Activated T-cell treated with anti-CD3 and anti-CD28 coated beads for 1 hour (primary cell): Measurements from ENCODE around the gene STX1B.
A peak's percentile ranks its signal among the peaks of the same experiment; 100 is the strongest.
"Not testable (repeated sequence)": the region's sequence is repeated elsewhere in the genome, so short reads cannot be mapped to it uniquely, and the experiment has no call there.

Experiments used
- DNase-seq: peaks from one replicate; pipeline ENCODE4 v3.0.0-alpha.2; 2020; ENCODE audit warnings: low read depth

Gene STX1B

GRCh38 chr16:31010585-31011325 lies at the start of gene STX1B:
Gene STX1B (minus strand): TSS chr16:31010638. CDS start chr16:31010396, 242 bp downstream.
- DNase-seq = peak; percentile 51

- no peak for DNase-seq
These were observed 45.2 kb upstream of the STX1B start for GRCh38 chr16:31055613-31056012.

DNA sequence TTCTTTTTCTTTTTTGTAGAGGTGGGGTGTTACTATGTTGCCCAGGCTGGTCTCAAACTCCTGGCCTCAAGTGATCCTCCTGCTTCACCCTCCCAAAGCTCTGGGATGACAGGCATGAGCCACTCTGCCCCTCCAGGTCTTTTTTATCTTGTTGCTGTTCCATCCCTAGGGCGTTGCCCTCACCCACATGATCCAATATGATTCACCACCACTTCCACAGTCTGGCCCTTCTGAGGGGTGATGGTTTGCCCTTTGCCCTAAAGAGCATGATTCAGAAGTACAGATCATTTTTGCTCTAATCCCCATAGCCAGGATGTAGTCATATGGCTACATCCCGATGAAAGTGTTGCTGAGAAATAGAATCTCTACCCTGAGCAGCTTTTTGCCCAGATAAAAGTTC lies 41.7 kb upstream of the STX1B start:
- no peak for DNase-seq

DNA sequence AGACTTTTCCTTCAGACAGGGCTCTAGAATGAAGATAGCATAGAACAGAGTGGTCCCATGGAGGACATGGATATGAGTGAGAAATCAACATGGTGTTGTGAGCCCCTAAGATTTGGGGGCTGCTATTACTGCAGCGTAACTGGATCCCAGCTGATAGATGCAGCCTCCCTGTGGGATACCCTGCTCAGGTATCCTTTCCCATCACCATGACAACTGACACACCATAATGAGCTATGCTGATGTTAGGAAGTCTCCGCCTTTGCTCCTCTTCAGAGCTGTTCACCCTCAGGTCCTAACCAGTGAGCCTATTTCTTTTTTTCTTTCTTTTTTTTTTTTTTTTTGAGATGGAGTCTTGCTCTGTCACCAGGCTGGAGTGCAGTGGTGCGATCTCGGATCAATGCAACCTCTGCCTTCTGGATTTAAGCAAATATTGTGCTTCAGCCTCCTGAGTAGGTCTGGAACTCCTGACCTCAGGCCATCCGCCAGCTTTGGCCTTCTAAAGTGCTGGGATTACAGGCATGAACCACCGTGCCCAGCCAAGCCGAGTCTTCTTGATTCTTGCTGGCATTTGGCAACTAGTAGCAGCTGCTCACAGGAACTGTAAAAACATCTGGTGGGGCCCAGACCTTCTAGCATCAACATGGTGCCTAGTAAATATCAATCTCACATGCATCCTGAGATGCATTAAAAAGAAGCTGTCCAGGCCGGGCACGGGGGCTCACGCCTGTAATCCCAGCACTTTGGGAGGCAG lies 40.0 kb upstream of the STX1B start:
- DNase-seq = no peak

DNA sequence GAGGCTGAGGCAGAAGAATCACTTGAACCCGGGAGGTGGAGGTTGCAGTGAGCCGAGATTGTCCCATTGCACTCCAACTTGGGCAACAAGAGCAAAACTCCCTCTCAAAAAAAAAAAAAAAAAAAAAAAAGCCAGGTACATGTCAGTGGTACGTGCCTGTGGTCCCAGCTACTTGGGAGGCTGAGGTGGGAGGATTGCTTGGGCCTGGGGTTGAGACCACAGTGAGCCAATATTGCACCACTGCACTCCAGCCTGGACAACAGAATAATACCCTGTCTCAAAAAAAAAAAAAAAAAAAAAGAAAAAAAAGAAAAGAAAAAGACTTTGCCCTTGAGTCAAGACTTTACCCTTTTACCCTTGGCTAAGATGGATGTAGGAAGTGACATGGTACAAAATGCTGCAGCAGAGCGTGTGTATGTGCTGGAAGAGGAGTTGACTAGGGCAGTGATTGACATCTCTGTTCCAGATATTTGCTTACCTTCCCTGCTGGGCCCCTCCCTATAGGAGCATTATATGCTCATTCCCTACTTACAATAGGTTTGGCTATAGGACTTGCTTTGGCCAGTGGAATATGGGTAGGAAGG lies 33.6 kb upstream of the STX1B start:
- no peak for DNase-seq

- no peak for DNase-seq
These were observed 32.9 kb upstream of the STX1B start for GRCh38 chr16:31043352-31043751.

- no peak for DNase-seq
These were observed 32.4 kb upstream of the STX1B start for GRCh38 chr16:31042866-31043265.

- no peak for DNase-seq
These were observed 28.6 kb upstream of the STX1B start for GRCh38 chr16:31038993-31039392.

DNA sequence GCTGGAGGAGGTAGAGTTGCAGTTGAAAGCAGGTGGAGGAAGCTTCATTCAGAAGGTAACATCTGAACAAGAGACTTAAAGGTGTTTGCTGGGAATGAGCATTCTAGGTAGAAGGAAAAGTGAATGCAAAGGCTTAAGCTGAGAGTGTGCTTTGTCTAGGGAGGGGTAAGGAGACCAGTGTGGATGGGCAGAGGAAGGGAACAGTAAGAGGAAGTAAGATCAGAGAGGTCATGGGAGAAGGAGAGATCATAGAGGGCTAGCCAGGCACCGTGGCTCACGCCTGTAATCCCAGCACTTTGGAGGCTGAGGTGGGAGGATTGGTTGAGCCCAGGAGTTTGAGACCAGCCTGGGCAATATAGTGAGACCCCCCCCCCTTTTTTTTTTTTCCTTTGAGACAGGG lies 26.3 kb upstream of the STX1B start:
- DNase-seq = no peak

- peak; percentile 82 for DNase-seq
These were observed 23.5 kb upstream of the STX1B start for GRCh38 chr16:31033709-31034492.

DNA sequence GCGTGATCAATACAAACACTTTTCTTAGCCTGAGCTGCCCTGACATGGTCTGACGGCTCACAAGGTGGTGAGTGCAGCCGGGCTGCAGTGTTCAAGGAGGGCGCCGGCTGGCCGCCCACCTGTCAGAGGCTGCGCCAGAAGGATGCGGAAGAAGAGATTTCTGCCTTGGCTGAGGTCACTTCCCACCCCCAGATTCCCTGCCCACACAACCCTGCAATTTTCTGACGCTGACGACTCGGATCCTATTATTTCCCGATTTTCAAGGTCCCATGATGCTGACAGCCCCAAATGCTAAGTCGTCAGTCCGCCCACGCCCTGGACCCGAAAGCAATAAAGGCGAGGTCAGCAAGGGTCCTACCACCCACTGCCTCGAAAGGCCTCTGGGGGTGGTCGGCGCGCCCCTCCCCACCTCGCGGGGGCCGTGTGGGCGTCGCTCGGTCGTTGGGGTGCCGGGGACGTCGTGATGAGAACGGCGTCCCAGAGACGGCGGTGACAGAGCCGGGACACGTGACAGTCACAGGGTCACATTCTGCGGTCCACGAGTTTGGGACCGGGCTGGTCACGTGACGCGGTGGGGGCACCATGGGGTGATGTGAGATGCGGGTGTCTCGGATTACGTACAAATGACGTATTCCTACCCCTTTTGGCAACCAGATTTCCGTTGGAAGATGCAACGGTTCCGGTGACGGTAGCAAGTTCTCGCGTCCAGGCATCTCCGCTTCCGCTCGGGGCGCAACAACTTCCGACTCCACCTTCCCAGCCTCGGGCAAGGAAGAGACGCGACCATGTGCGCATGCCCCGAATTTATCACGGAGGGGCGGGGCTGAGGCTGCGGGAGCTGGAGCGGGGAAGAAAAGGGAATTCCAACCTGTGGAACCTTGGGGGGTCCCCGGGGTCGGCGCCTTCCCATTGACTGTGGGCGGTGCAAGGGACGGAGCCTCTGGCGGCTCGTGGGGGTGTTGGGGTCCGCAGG lies 22.6 kb upstream of the STX1B start, which contains the start of gene STX4:
Gene STX4, plus strand, starts transcription at position 823 of the 973 bp plus-strand sequence. CDS start 248 bp downstream, outside the sequence.
- peak; percentile 97 for DNase-seq

- no peak for DNase-seq
These were observed 20.8 kb upstream of the STX1B start for GRCh38 chr16:31031276-31031675.

- DNase-seq = no peak
These were observed 18.8 kb upstream of the STX1B start for GRCh38 chr16:31029272-31029671.

DNA sequence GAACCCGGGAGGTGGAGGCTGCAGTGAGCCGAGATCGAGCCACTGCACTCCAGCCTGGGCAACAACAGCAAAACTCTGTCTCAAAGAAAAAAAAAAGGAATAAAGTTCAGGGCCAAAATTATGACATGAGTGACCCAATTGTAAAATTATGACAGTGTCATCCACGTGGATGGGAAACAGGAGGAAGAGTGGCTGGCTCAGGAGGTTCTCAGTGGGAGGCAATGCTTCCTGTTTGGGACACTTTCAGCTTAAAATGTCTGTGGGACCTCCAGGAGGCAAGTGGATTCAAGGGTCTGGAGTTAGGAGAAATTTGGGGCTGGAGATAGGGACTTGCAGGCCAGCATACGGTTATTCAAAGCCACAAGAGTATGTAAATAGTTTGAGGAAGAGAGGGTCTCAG lies 14.9 kb upstream of the STX1B start:
- no peak for DNase-seq

GRCh38 chr16:31023627-31024226 lies 13.3 kb upstream of the STX1B start:
- DNase-seq = no peak

- DNase-seq = no peak
These were observed 12.8 kb upstream of the STX1B start for GRCh38 chr16:31023252-31023602.

- no peak for DNase-seq
These were observed 12.3 kb upstream of the STX1B start for GRCh38 chr16:31022544-31023251.

- no peak for DNase-seq
These were observed 10.1 kb upstream of the STX1B start for GRCh38 chr16:31020536-31020935.

DNA sequence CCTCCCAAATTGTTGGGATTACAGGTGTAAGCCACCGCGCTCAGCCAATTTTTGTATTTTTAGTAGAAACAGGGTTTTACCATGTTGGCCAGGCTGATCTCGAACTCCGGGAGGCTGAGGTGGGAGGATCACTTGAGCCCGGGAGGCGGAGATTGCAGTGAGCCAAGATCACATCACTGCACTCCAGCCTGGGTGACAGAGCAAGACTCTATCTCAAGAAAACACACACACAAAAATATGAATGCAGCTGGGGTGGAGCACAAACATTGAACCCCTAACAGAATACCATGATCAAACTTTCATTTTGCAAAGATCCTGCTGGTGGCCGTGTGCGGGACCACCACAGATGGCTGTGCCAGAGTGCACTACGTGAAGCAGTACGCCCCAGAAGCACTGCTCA lies 7.3 kb upstream of the STX1B start:
- not testable (repeated sequence) for DNase-seq

- DNase-seq = no peak
These were observed 5.6 kb upstream of the STX1B start for GRCh38 chr16:31016018-31016417.
